K562 (cell line): ENCODE results near the gene NFATC2. TPM values are rescaled to one million over a fixed set of nuclear protein-coding genes. Genes with fewer than 3 reads are reported as not detected.

Source experiments
- CBX8 ChIP-seq: fragments of 200-600 bp; sonication (generic); IDR thresholded peaks from 2 replicates; pipeline ENCODE4 v1.6.1; 2012; ENCODE audit warnings: borderline replicate concordance, mixed run types, low read depth, mild to moderate bottlenecking, moderate library complexity, mixed read lengths, low read length, control low read depth, inconsistent platforms; ENCODE audit not compliant: poor library complexity, severe bottlenecking; ENCODE audit errors: extremely low read depth
- CLOCK ChIP-seq: fragments of 250-450 bp; sonication (Bioruptor Pico); IDR thresholded peaks from 2 replicates; pipeline ENCODE4 v1.4.0; 2020; ENCODE audit warnings: mild to moderate bottlenecking, moderate library complexity, borderline replicate concordance
- E4F1 ChIP-seq: fragments of 250-450 bp; sonication (Bioruptor Pico); IDR thresholded peaks from 2 replicates; pipeline ENCODE4 v1.5.0; 2021; ENCODE audit warnings: mild to moderate bottlenecking, borderline replicate concordance
- EZH2 ChIP-seq: IDR thresholded peaks from 2 replicates; pipeline ENCODE4 v1.6.1; 2012; ENCODE audit warnings: low read depth, mild to moderate bottlenecking, inconsistent platforms, low read length, borderline replicate concordance
- IRF2 ChIP-seq: sonication (generic); formaldehyde crosslinking; IDR thresholded peaks from 2 replicates; pipeline ENCODE4 v1.8.1; 2022; ENCODE audit warnings: mild to moderate bottlenecking, missing genetic modification reagents
- JUND ChIP-seq, 2 experiments: IDR thresholded peaks; 2 replicates in 1 of 2; 3 replicates in 1 of 2; pipeline ENCODE4 v1.6.1; 2011; ENCODE audit warnings: borderline replicate concordance in 2 of 2, low read depth in 2 of 2, low read length in 2 of 2, improper control_type of control experiment in 1 of 2, missing biosample characterization in 1 of 2, missing genetic modification characterization in 1 of 2, missing genetic modification reagents in 1 of 2
- RAD21 ChIP-seq, 2 experiments: fragments of 250-450 bp in 1 of 2; fragments of 450-650 bp in 1 of 2; sonication (Bioruptor Pico) in 1 of 2; formaldehyde crosslinking in 1 of 2; IDR thresholded peaks in 1 of 2; conservative IDR thresholded peaks in 1 of 2; 2 replicates each; pipeline versions ENCODE4 v1.4.0 to v1.8.0; 2020 to 2022; ENCODE audit warnings: mild to moderate bottlenecking in 2 of 2, moderate library complexity in 1 of 2
- ZNF24 ChIP-seq: fragments of 450-650 bp; IDR thresholded peaks from 2 replicates; pipeline ENCODE4 v1.6.1; 2016
- ZNF512 ChIP-seq: IDR thresholded peaks from 2 replicates; pipeline ENCODE4 v1.6.1; 2016; ENCODE audit warnings: missing genetic modification characterization, missing compliant biosample characterization
- ZNF639 ChIP-seq, 2 experiments: fragments of 200-800 bp in 1 of 2; sonication (Bioruptor generic) in 1 of 2; sonication (generic) in 1 of 2; formaldehyde crosslinking in 1 of 2; IDR thresholded peaks in 1 of 2; conservative IDR thresholded peaks in 1 of 2; 2 replicates each; pipeline versions ENCODE4 v1.5.0 to v1.6.1; 2016 to 2020; ENCODE audit warnings: missing compliant biosample characterization in 1 of 2, missing genetic modification characterization in 1 of 2, missing genetic modification reagents in 1 of 2
- polyA plus RNA-seq, 8 experiments: library from polyadenylated mRNA; depleted of rRNA in 4 of 8; stranded (reverse) in 5 of 8; unstranded in 3 of 8; fragments of >200 nt; fragmentation: Nextera tagmentation in 2 of 8; fragmentation: Illumina TruSeq in 1 of 8; extraction: Ambion mirVana in 2 of 8; extraction: Trizol in 1 of 8; gene quantifications; 2 replicates each; pipeline versions ENCODE4 v1.2.1 to v1.2.3, GENCODE V29; 2011 to 2014; ENCODE audit warnings: inconsistent platforms in 1 of 8, missing spikeins in 1 of 8
- total RNA-seq, 7 experiments: library from RNA; depleted of rRNA in 6 of 7; stranded (reverse); fragments of >200 nt in 6 of 7; fragmentation: Illumina TruSeq in 2 of 7; extraction: Trizol in 2 of 7; gene quantifications; 2 replicates each; pipeline versions ENCODE4 v1.2.1 to v1.2.3, GENCODE V29; 2011 to 2021; ENCODE audit warnings: low replicate concordance in 1 of 7

The NFATC2 gene
- total and polyA plus RNA-seq, 9 of the 15 experiments (the other 6 are each of a cell fraction or from before 2014, with no cell fraction given): 1.9 to 11.2 (median 3.0) TPM

GRCh38 chr20:51372176-51372803 is 170.2 kb downstream of the NFATC2 start (continued):
- TF ChIP-seq E4F1 (no peak), JUND (IDR thresholded peaks at IDR 0.05; ENCODE audit: borderline replicate concordance, low read depth, low read length) (peak; percentile 23; the same call in 1 of the 2 replicates), JUND (tag; IDR thresholded peaks at IDR 0.05; ENCODE audit: borderline replicate concordance, low read depth, low read length) (no peak), ZNF24 (no peak), ZNF512 (tag) (no peak), IRF2 (CRISPR knock-in tag) (no peak), ZNF639 (CRISPR knock-in tag; conservative IDR thresholded peaks at IDR 0.05 in 1 of 2, IDR thresholded peaks at IDR 0.05 in 1 of 2) (0 out of 4 replicates have a peak, but pooled peaks of 1 of the 2 experiments have one; percentile 38), EZH2 (no peak), CLOCK (CRISPR knock-in tag) (no peak), RAD21 (CRISPR knock-in tag; conservative IDR thresholded peaks at IDR 0.05 in 1 of 2, IDR thresholded peaks at IDR 0.05 in 1 of 2) (peak; percentile 87 to 92), CBX8 (no peak)
